GM23248 (cell line): ENCODE results near the gene LPP. TPM values are rescaled to one million over a fixed set of nuclear protein-coding genes. Genes with fewer than 3 reads are reported as not detected.
A peak's percentile ranks its signal among the peaks of the same experiment; 100 is the strongest.

Experiments
- DNase-seq: peaks from one replicate; pipeline ENCODE4 v3.0.0-alpha.2; 2015
- H2AFZ ChIP-seq: fragments of 200-600 bp; sonication (generic); 2 replicates; pipeline ENCODE4 v1.6.1; 2016; ENCODE audit warnings: antibody characterized with exemption
- H3F3A ChIP-seq: fragments of 200-600 bp; sonication (generic); 2 replicates; pipeline ENCODE4 v1.6.1; 2016; ENCODE audit warnings: mild to moderate bottlenecking, antibody characterized with exemption, mixed run types; ENCODE audit not compliant: insufficient read depth
- H3K27ac ChIP-seq: fragments of 200-600 bp; sonication (generic); 2 replicates; pipeline ENCODE4 v1.5.1; 2016; ENCODE audit warnings: mild to moderate bottlenecking
- H3K27me3 ChIP-seq: fragments of 200-600 bp; sonication (generic); replicated peaks from 2 replicates; pipeline ENCODE4 v1.6.1; 2016; ENCODE audit warnings: mild to moderate bottlenecking; ENCODE audit not compliant: insufficient read depth
- H3K36me3 ChIP-seq: fragments of 200-600 bp; sonication (generic); 2 replicates; pipeline ENCODE4 v1.6.1; 2016; ENCODE audit warnings: low read depth, mild to moderate bottlenecking
- H3K4me1 ChIP-seq: fragments of 200-600 bp; sonication (generic); 2 replicates; pipeline ENCODE4 v1.6.1; 2016; ENCODE audit warnings: mild to moderate bottlenecking; ENCODE audit not compliant: insufficient read depth
- H3K4me2 ChIP-seq: fragments of 200-600 bp; sonication (generic); one replicate; pipeline ENCODE4 v1.6.1; 2016; ENCODE audit warnings: mild to moderate bottlenecking; ENCODE audit not compliant: unreplicated experiment
- H3K4me3 ChIP-seq: fragments of 200-600 bp; sonication (generic); 2 replicates; pipeline ENCODE4 v1.5.1; 2016; ENCODE audit warnings: mild to moderate bottlenecking
- H3K79me2 ChIP-seq: fragments of 200-600 bp; sonication (generic); 2 replicates; pipeline ENCODE4 v1.6.1; 2016; ENCODE audit warnings: mild to moderate bottlenecking; ENCODE audit not compliant: insufficient read depth
- H3K9ac ChIP-seq: fragments of 200-600 bp; sonication (generic); 2 replicates; pipeline ENCODE4 v1.6.1; 2016; ENCODE audit warnings: mild to moderate bottlenecking
- H3K9me2 ChIP-seq: fragments of 200-600 bp; sonication (generic); 2 replicates; pipeline ENCODE4 v1.6.1; 2016; ENCODE audit warnings: mixed run types, mild to moderate bottlenecking, moderate library complexity; ENCODE audit not compliant: insufficient read depth
- H3K9me3 ChIP-seq: fragments of 200-600 bp; sonication (generic); one replicate; pipeline ENCODE4 v1.6.1; 2017; ENCODE audit warnings: low read depth
- H4K20me1 ChIP-seq: fragments of 200-600 bp; sonication (generic); 2 replicates; pipeline ENCODE4 v1.6.0; 2016; ENCODE audit not compliant: insufficient read depth
- EZH2 ChIP-seq: fragments of 200-600 bp; sonication (generic); IDR thresholded peaks from 2 replicates; pipeline ENCODE4 v1.6.1; 2018; ENCODE audit warnings: antibody characterized with exemption, mild to moderate bottlenecking; ENCODE audit not compliant: insufficient read depth, poor library complexity, severe bottlenecking
- EZH2phosphoT487 ChIP-seq: fragments of 200-600 bp; sonication (generic); IDR thresholded peaks from 2 replicates; pipeline ENCODE4 v1.6.1; 2018; ENCODE audit warnings: antibody characterized with exemption, moderate library complexity, mild to moderate bottlenecking, low read depth; ENCODE audit not compliant: insufficient read depth
- WGBS, 2 experiments: methylation state at CpG; one replicate each; pipeline ENCODE4 v1.1.6; 2015 to 2017; ENCODE audit warnings: low lambda C conversion rate in 2 of 2, low coverage in 1 of 2; ENCODE audit errors: missing lambda C conversion rate in 2 of 2; 5-methylcytosine and 5-hydroxymethylcytosine counted together
- in situ Hi-C: fragments of 300-500 bp; cut with MboI; formaldehyde crosslinking; loops from 2 replicates; pipeline ENCODE4 v1.15.0; 2020
- polyA plus RNA-seq: library from polyadenylated mRNA; unstranded; fragments of >200 nt; fragmentation: Nextera tagmentation; extraction: Ambion mirVana; gene quantifications from 2 replicates; pipeline ENCODE4 v1.2.1, GENCODE V29; 2016
- total RNA-seq: library from RNA; depleted of rRNA; stranded (reverse); fragments of >200 nt; shearing (Covaris generic); gene quantifications from 2 replicates; pipeline ENCODE4 v1.2.3, GENCODE V29; 2014

Gene LPP
- total and polyA plus RNA-seq, 2 experiments from 2014 or later = 42.8 to 61.7 TPM

DNA sequence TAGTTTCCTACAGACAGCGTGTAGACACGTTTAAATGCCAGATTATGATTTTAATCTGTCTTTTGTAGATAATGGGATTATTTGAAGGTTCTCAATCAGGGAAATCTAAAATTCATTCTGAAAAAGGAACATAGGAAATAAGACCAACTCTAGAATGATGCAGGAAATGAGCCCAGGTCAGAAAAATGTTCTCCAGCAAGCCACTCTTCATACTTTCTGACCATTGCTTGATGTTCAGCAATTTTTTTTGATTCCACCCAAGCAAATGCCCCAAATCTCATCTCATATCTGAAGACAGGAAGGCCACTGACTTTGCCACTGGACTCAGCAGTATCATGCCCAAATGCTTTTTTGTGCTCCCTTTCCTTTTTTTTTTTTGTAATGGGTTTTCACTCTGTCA is 373.4 kb downstream of the LPP start:
- Histone ChIP-seq H3K4me2 (no peak overlapping the region), H3K79me2 (peaks cover 26% of the 10 kb centered on the region; the same call in 1 of the 2 replicates), H3K27ac (no peak overlapping the region), H3K9me3 (no peaks in the 10 kb centered on the region), H3K9ac (no peak overlapping the region), H3K4me1 (peaks cover 46% of the 10 kb centered on the region), H3K9me2 (no peaks in the 10 kb centered on the region), H2AFZ (no peak overlapping the region), H3F3A (peaks cover 7% of the 10 kb centered on the region; the same call in 1 of the 2 replicates), H3K27me3 (no peaks in the 10 kb centered on the region), H3K4me3 (no peak overlapping the region), H4K20me1 (0 out of 2 replicates have a peak, but pooled peaks cover 3% of the 10 kb centered on the region), H3K36me3 (peaks cover 10% of the 10 kb centered on the region)
- 93 to 96% methylated on average over 2 of the region's 2 CpGs for WGBS, 2 experiments
- DNase-seq = peak; percentile 17
- no peak for TF ChIP-seq EZH2phosphoT487
- no peak for TF ChIP-seq EZH2
- in situ Hi-C loops = no loop called here

DNA sequence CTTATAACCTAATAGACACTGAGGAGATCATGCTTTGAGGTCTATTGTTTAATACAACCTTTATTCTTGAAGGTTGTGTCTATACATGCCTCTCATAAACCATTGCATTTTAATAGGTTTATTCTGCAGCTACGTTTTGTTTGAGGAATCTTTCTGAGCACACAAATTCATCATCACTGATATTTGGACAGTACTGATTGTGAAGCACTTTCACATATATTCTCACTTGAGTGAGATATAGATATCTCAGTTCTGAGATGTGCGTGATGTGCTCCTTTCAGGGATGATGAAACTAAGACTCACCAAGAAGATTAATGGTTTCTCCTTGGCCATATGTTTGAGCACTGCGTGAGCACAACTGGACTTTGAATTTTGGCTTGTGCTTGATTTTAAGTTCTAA is 374.4 kb downstream of the LPP start:
- H3K27ac ChIP-seq = no peak overlapping the region
- H3K9me2 ChIP-seq = no peaks in the 10 kb centered on the region
- no peak for TF ChIP-seq EZH2phosphoT487
- no peak for TF ChIP-seq EZH2
- 84 to 89% methylated on average over 3 of the region's 3 CpGs for WGBS, 2 experiments
- H2AFZ ChIP-seq = no peak overlapping the region
- no peak overlapping the region for H3K4me3 ChIP-seq
- no peak overlapping the region for H3K9ac ChIP-seq
- H3K4me2 ChIP-seq = no peak overlapping the region
- peaks cover 7% of the 10 kb centered on the region; the same call in 1 of the 2 replicates for H3F3A ChIP-seq
- H3K27me3 ChIP-seq = no peaks in the 10 kb centered on the region
- DNase-seq = no peak
- H3K4me1 ChIP-seq = peaks cover 55% of the 10 kb centered on the region
- H4K20me1 ChIP-seq = 0 out of 2 replicates have a peak, but pooled peaks cover 3% of the 10 kb centered on the region
- no peaks in the 10 kb centered on the region for H3K9me3 ChIP-seq
- peaks cover 36% of the 10 kb centered on the region for H3K79me2 ChIP-seq
- peaks cover 10% of the 10 kb centered on the region for H3K36me3 ChIP-seq
- in situ Hi-C loops = no loop called here

DNA sequence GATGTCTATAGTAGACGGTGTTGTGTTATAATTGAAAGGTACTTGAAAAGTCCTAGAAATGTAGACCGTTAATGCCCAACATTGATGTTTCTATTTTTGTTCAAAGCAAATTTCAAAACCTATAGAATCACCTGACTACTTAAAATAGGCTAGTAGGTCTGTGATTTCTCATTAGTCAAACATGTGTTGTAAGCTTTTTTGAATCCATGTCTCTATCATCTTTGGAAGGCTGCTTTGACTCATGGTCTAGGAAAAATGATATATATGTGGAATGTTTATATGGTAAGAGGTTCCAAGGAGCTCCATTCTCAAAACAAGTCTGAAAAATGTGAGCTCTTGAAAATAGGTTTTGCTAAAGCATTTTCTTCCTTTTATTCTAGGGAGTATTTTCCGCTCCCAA is 375.3 kb downstream of the LPP start:
- Histone ChIP-seq H3K4me3 (no peak overlapping the region), H3K4me1 (peaks cover 63% of the 10 kb centered on the region), H3K79me2 (peaks cover 45% of the 10 kb centered on the region), H3K27ac (no peak overlapping the region), H3K27me3 (no peaks in the 10 kb centered on the region), H3K9ac (no peak overlapping the region), H3K9me3 (no peaks in the 10 kb centered on the region), H3K4me2 (peak overlapping the region; percentile 31), H2AFZ (no peak overlapping the region), H3K36me3 (peaks cover 10% of the 10 kb centered on the region), H3K9me2 (no peaks in the 10 kb centered on the region), H4K20me1 (0 out of 2 replicates have a peak, but pooled peaks cover 3% of the 10 kb centered on the region), H3F3A (peaks cover 14% of the 10 kb centered on the region; the same call in 1 of the 2 replicates)
- peak; percentile 14 for DNase-seq
- 95 to 99% methylated on average over 3 of the region's 3 CpGs for WGBS, 2 experiments
- no peak for TF ChIP-seq EZH2phosphoT487
- in situ Hi-C loops = no loop called here

DNA sequence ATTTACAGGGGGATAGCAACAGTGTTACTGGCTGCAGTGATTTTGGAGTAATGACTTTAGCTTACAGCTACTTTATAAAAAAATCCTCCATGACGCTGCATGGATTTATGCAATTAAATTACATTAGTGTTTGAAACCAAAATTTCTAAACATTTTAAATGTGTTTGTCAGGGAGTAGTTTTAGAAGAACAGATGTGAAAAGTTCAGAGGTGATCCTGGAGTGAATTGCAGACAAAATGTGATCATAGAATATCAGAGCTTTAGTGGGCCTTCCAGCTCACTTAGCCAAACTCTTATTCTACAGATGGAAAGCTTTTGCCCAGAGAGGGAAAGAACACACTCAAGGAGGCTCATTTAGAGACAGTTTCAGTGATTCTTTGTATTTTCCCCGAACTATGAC is 376.3 kb downstream of the LPP start:
- Histone ChIP-seq H3K27me3 (no peaks in the 10 kb centered on the region), H3K9me3 (no peaks in the 10 kb centered on the region), H3K79me2 (peaks cover 48% of the 10 kb centered on the region), H3K27ac (no peak overlapping the region), H2AFZ (no peak overlapping the region), H3K4me1 (peaks cover 73% of the 10 kb centered on the region), H3K9ac (no peak overlapping the region), H3K4me2 (no peak overlapping the region), H4K20me1 (0 out of 2 replicates have a peak, but pooled peaks cover 3% of the 10 kb centered on the region), H3F3A (peaks cover 17% of the 10 kb centered on the region), H3K36me3 (peaks cover 6% of the 10 kb centered on the region), H3K9me2 (no peaks in the 10 kb centered on the region), H3K4me3 (no peak overlapping the region)
- in situ Hi-C loops = no loop called here
- DNase-seq = no peak
- 100% methylated on average over 2 of the region's 2 CpGs for WGBS, 2 experiments
- no peak for TF ChIP-seq EZH2
- TF ChIP-seq EZH2phosphoT487 = no peak

DNA sequence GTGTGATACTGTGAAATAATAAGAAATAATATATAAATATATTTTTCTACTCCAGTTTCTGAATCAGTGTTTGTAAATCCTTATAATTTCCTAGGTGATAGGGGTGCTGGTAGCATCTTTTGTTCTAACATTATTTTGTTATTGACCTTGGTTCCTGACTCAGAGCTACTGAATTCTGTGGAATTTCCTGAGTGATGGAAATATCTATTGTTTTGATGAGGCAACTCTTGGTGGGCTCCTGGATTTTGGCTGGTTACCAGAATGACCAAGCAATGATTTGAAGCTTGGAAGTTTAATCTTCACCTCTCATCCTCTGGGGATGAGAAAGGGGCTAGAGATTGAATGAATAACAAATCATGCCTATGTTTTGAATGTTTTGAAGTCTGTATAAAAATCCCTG is 377.3 kb downstream of the LPP start:
- peaks cover 71% of the 10 kb centered on the region for H3K4me1 ChIP-seq
- peaks cover 17% of the 10 kb centered on the region for H3F3A ChIP-seq
- 0 out of 2 replicates have a peak, but pooled peaks cover 3% of the 10 kb centered on the region for H4K20me1 ChIP-seq
- H3K4me3 ChIP-seq = no peak overlapping the region
- in situ Hi-C loops = no loop called here
- no peaks in the 10 kb centered on the region for H3K9me2 ChIP-seq
- DNase-seq = peak; percentile 74
- H3K9ac ChIP-seq = no peak overlapping the region
- no peaks in the 10 kb centered on the region for H3K9me3 ChIP-seq
- no peaks in the 10 kb centered on the region for H3K27me3 ChIP-seq
- 0 out of 2 replicates have a peak, but pooled peaks have one; percentile 77 for TF ChIP-seq EZH2phosphoT487
- no peak for TF ChIP-seq EZH2
- no peak overlapping the region for H2AFZ ChIP-seq
- no peak overlapping the region for H3K4me2 ChIP-seq
- H3K79me2 ChIP-seq = peaks cover 52% of the 10 kb centered on the region
- peak overlapping the region; percentile 34 for H3K27ac ChIP-seq
- peaks cover 2% of the 10 kb centered on the region; the same call in 1 of the 2 replicates for H3K36me3 ChIP-seq
